Measurements from ENCODE around the gene STAT6.
"Not testable (repeated sequence)": the region's sequence is repeated elsewhere in the genome, so short reads cannot be mapped to it uniquely, and the experiment has no call there.

Gene STAT6

DNA sequence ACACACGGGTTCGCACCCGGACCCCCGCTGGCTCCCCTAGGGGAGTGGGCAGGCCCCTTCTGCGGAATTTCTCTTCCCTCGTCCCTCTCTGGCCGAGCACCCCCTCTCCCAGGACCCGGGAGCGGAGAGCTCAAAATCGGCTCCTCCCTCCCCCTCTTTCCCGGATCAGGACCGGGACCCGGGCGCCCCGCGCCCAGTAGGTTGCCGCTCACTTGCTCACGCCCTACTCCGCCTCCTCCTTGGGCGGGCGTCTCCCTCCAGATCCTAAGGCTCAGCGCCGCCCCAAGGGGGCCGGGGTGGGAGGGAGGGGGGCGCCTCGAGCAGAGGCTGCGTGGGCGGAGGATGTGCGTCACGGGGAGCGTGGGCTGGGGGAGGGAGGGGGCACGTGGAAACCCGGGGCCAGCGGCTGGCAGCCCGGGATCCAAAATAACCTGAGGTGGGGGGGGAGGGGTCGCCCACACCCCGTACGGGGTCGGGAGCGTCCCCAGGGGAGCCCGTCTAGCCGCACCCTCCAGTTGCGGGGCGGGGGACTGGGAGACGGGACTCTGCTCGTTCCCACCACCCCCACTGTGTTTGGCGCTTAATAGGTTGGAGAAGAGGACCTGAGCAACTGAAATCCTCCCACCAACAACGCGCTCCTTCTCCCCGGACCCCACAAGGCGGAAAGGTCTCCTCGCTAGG is 24.0 kb downstream of the STAT6 start:
- DNase-seq: peak; percentile 93

DNA sequence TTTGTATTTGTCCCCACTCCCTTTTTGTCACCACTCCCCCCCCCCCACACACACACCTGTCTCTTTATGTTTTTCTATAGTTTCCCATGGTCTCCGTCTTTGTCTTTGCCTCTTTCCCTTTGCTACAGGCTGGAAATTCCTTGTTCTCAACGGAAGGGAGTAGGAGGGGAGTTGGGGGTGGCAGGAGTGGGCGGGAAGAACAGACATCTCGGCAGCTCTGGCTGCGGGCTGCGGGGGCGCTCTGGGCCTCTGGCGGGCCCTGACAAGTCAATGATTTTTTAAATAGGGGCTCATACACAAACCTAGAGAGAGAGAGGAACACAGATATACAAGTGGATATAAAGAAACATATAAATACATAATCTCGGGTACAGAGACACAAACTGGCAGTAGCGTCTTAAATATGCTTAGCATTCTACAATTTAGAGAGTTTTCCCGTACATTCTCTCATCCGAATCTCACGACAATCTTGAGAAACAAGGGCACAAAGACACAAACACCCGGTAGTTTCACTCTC is 24.6 kb downstream of the STAT6 start:
- DNase-seq: peak; percentile 81

DNA sequence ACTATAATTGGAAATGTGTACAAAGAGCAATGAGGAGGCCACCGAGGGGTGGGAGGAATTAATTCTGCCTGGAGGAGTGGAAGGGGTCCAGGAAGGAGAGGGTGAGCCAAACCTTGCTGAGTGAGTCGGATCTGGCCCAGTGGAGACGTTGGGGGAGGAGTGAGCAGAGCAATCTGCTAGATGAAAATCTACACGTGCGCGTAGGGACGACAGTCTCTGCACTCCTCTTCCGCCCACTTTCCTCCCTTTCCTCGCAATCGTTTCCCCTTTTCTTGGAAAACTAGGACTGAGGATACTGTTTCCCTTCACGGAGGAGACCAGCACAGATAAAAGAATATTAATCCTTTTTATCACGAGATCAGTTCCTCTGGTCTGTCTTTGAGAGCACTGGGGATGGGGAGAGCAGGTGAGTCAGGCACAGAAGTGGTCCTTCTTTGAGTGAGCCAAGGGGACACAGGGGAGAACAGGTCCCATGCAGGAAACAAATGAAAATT is 25.1 kb downstream of the STAT6 start:
- peak; percentile 53 for DNase-seq

DNA sequence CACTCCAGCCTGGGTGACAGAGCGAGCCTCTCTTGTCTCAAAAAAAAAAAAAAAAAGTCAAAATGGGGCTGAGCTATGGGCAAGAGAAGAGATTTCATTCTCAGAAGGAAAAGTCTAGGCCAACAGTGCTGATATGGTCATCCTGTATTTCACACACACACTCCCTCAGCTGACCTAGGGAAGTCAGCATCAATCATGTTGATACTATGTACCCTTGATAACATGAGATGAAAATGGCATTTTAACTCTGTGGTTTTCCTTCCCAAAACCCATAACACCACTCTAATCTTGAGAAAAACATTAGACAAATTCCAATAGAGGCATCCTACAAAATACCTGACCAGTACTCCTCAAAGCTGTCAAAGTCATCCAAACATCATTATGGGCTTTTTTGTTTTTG is 30.3 kb downstream of the STAT6 start:
- no peak for DNase-seq

DNA sequence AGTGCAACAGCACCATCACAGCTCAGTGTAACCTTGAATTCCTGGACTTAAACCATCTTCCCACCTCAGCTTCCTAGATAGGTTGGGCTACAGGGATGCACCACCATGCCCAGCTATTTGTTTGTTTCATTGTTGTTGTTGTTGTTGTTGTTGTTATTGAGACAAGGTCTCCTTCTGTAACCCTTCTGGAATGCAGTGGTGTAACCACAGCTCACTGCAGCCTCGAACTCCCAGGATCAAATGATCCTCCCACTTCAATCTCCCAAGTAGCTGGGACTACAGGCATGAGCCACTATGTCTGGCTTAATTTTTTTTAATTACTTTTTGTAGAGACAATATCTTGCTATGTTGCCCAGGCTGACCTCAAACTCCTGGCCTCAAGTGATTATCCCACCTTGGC is 31.3 kb downstream of the STAT6 start:
- DNase-seq: no peak

DNA sequence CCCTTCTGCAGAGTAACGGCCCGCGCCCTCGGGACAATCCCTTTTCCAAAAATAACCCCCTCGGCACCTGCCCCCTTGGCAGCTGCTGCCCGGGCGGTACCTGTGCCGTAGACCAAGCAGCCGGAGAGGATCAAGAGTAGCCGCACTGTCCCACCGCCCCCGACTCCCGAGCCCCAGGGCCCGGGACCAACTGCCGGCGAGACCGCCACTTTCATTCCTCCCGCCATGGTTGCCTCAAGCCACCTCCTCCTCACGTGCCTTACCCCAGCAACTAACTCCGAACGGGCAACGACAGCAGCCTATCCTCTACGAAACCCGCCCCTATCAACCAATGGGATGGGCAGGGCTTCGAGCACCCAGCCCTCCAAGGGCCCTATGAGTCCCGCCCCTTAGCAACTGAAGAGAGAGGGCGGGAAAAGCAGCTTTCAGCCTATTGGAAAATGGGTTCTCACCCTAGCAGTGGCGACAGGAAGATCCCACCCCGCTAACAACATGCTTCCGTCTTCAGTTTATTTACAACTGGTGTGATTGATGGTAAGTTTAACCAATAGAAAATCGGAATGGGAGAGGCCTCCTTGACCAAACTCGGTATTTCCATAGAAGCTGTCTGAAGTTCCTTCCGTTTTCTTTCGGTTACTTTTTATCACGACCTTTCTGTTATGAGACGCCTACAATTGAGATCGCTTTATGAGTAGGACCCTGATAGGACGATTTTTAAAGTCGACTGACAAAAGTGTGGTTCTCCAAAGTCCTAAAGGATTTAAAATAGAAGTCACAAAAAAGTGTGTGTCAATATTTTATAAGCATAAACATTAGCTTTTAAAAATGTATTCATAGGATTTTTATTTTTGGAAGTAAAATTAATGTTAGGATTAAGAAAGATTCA is 32.4 kb downstream of the STAT6 start, which contains the start of gene NEMP1:
Gene NEMP1 (minus strand): TSS at position 273 of the 886 bp plus-strand sequence. CDS start 46 bp downstream, at position 227.
- DNase-seq: peak; percentile 100

DNA sequence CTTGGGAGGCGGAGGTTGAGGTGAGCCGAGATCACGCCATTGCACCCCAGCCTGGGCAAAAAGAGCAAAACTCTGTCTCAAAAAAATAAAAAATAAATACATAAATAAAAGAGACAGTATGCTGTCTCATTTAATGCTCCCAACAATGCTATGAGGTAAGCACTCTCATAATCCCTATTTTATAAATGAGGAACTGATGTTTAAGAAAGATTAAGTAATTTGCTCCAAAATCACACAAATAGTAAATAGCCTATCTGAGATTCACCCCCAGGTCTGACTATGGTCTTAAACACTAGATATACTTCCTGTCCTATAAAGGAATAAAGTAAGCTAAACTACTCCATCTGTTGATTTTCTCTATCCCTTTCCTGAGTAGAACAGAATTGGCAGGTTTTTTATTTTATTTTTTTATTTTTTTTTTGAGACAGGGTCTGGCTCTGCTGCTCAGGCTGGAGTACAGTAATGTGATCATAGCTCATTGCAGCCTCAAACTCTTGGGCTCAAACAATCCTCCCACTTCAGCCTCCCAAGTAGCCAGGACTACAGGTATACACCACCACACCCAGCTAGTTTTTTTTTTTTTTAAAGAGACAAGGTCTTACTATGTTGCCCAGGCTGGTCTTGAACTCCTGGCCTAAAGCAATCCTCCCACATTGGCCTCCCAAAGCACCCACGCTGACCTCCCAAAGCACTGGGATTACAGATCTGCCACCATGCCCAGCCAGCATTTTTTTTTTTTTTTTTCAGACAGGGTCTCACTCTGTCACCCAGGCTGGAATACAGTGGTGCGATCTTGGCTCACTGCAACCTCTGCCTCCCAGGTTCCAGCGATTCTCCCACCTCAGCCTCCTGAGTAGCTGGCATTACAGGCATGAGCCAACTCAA is 37.4 kb downstream of the STAT6 start:
- DNase-seq: not testable (repeated sequence)

DNA sequence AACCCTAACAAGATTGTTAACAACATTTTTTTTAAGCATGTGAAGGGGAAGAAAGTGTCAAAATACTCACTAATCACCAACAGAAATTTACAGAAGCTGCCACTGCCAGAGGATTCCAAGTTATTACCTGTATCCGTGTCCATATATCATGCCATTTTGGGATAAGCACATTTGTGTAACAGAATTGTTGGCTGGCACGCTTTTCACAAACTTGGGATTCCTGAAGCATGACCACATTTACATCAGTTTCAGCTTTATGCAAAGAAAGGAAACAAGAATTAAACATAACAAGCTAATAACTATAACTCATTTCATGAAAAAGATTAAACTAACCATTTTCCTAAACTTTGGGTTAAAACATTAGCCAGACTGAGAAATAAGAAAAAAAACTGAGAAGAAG is 38.5 kb downstream of the STAT6 start:
- peak; percentile 54 for DNase-seq

DNA sequence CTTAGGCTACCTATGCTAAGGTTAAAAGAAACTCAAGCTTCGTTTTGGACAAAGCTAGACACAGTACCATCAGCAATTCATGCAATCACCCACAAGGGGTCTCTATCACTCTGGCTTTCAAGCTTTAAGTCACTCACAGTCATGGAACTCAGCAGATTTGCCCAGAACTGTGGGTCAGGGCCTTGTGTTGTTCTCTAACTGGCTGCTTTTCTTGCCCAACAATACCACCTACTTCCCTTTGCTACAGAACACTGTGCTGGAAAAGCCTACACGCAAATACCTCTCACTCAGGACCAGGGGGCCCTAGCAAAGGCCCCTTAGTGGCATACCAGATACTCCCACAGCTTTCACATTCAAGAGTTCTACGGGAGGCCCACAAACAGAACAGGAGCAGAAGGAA is 41.6 kb downstream of the STAT6 start:
- peak; percentile 79 for DNase-seq

DNA sequence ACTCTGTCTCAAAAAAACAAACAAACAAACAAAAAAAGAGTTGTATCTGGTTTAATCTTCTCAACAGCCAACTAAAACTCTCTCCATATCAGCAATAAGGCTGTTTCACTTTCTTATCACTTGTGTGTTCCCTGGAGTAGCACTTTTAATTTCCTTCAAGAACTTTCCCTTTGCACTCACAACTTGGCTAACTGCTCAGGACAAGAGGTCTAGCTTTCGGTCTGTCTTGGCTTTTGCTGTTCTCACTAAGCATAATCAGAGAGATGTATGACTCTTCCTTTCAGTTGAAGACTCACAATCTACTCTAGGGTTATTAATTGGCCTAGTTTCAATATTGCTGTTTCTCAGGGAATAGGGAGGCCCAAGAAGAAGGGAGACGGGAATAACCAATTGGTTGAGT is 44.9 kb downstream of the STAT6 start:
- DNase-seq: no peak

DNA sequence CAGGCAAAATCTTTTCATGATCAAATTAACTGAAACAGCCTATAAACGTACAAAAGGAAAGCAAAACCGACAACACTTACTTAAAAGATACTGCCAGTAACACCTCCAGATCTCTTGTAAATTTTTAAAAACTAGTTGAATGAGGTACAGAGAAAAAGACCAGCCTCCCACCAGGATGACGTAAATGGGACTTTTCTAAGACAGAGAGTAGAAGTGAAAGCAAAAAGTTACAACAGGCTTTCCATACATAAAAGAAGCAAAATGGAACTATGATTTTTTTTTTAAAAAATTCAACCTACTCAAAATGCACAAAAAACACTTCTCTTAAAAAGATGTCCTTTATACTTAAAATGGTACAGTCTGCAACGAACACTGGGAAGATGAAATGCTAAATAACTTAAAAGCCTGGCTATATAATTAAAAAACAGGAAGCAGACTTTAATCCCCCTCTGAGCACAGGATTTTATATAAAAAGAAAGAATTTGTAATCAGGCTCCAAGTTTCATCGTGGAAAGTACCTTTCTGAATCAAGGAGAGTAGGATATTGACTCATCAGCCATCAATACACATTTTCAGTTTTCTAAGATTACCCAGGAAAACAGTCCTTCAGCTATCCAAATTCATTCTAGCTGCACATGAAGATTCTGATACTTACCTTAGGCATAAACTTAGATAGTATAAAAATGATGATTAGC is 47.0 kb downstream of the STAT6 start:
- DNase-seq: no peak

DNA sequence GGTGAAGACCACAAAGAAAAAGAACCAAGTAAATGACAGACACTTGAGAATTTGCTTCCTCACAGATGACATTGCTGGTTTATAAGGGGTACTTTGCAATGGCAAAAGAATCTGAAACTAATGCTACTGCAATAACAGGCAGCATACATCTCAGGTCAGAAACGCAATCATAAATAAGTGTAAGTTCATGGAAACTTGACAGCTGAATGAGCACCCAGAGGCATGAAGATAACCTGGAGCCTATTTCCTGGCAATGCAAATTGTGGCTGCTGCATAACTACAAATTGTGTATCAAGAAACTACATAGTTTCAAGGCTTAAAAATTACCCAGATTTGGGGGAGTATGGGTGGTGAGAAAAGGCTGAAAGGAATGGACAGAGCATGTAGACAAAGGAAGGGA is 52.7 kb downstream of the STAT6 start:
- DNase-seq: no peak

DNA sequence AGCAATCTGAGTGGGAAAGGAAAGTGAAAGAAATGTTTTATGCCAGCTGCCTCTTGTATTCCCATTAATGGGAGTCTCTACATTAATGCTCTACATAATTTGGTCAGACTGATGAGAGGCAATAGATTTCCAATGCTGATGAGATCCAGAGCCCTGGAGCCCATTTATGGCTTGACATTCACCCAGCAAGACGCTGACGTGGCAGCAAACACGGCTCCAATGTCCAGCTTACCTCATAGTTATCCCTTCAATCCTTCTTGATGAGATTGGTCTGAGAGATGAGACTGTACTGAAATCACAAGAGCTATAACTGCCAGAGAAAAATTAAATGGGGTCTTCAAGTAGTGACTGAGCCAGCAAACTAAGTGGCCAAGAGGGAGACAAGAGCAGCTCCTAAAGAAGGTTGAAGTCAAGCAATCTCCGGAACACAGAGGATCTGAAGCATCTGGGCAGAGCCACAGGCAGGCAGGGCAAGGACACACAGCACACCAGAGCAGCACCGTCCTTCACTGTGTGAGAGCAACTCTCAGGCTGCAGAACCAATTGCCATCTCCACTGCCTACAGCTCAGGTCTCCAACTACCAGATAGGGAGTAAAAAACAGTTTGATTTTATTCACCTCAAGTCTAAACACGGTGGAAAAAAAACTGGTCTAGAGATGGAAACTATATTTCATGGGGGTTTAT is 54.0 kb downstream of the STAT6 start:
- no peak for DNase-seq

DNA sequence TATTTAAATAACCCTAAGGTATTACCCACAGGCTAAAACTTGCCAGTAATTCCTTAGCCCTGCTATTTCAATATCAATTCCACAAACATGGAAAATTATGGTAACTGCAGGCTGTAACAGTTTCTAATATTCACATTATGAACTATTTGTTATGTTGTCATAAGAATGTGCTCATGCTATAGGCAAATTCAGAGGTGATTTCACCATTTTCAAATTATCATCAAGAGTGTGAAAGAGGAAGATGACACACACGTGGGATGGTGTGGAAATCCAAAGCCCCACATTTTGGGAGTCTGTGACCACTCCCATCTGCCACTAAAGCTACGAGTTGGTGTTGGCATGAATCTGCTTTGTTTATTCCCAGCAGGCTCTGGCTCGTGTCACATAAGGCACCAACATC is 55.3 kb downstream of the STAT6 start:
- DNase-seq: no peak

DNA sequence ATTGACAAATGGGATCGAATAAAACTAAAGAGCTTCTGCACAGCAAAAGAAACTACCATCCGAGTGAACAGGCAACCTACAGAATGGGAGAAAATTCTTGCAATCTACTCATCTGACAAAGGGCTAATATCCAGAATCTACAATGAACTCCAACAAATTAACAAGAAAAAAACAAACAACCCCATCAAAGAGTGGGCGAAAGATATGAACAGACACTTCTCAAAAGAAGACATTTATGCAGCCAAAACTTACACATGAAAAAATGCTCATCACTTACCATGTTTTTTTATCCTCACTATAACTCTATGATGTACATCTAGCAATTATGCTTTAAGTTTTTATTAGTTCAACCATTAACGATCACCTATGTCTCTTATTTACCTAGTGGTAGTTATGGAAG is 57.3 kb downstream of the STAT6 start:
- not testable (repeated sequence) for DNase-seq

DNA sequence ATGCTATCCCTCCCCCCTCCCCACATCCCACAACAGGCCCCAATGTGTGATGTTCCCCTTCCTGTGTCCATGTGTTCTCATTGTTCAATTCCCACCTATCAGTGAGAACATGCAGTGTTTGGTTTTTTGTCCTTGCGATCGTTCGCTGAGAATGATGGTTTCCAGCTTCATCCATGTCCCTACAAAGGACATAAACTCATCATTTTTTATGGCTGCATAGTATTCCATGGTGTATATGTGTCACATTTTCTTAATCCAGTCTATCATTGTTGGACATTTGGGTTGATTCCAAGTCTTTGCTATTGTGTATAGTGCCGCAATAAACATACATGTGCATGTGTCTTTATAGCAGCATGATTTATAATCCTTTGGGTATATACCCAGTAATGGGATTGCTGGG is 58.0 kb downstream of the STAT6 start:
- not testable (repeated sequence) for DNase-seq

DNA sequence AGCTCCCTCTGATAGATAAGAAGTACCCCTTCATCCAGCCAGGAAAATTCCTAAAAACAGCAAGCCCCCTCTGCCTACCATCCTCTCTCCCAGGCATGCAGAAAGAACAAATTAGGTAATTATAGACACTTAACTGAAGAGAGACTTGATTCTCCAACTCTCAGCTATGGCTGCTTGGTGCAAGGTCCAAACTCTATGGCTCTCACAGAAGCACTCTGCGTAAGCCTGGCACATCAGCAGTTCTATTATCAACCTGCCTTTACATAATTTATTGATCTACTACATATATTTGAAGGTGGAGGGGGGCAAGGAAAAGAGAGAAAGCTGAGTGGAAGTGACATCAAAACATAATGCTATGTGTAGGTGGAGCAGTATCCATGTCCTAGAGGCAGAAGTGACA is 60.2 kb downstream of the STAT6 start:
- DNase-seq: no peak

DNA sequence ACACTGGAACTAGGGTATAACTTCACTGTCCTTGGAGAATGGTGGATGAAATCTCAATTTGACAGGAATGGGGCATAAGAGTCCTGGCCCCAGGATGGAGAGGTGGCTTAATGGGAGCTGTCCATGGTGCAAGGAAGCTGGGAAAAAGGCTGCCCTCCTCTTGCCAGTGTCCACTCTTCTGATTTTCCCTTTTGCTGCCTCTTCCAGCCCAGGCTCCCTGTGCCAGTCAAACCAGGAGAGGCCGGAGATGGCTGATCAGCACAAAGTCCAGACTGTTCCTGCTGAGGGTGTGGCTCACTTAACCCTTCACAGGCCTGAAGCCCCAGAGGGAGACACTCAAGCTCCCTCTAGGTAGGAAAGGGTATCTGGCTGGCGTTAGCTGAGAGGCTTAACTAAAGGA is 61.3 kb downstream of the STAT6 start, which contains the start of gene MYO1A:
Gene MYO1A (minus strand): TSS at position 240 of the 400 bp plus-strand sequence. CDS start 1,806 bp downstream, outside the sequence.
- DNase-seq: peak; percentile 20

DNA sequence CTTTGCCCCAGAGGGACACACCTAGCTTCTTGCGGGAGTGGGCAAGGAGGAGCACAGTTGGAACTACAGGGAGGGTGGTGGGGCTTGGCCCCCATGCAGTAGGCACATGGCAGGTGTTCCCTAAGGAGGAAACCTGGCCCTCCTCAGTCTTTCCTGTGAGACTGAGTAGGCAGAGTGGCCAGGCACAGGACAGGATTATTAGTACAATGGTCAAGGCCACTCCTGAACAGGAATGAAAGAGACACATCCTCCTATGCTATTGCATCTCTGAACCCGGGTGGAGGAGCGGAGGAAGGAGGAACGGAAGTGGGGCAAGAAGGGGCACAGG is 62.1 kb downstream of the STAT6 start:
- no peak for DNase-seq

DNA sequence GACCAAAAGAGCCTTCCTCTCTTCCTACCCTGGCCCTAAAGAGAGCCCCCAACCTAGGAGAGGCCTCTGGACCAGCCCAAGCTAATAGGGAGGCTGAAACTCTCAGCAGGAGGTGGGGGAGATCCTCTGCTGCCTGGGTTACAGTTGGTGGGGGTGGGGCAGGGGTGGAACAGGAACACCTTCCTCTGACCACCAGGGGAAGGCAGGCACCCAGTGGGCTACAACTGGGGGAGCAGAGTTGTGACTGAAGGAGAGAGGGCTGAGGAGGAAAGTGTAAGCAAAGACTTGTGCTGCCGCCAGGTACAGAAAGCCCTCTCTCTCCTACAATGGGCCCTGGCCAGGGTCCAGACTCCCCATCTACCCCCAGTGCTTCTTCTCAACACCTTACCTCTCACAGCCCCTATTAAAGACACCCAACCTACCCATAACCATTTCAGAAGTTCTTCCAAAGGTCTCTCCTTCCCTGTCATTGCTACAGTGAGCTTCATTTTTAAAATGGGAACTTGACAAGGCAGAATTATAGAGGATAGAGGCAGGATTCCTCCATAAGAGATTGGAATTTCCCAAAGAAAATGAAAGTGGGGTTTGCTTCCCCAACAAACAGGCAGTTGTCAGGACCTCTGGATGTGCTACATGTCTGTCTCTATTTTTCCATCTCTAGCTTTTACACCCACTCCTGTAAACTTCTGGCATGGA is 62.6 kb downstream of the STAT6 start:
- DNase-seq: no peak

DNA sequence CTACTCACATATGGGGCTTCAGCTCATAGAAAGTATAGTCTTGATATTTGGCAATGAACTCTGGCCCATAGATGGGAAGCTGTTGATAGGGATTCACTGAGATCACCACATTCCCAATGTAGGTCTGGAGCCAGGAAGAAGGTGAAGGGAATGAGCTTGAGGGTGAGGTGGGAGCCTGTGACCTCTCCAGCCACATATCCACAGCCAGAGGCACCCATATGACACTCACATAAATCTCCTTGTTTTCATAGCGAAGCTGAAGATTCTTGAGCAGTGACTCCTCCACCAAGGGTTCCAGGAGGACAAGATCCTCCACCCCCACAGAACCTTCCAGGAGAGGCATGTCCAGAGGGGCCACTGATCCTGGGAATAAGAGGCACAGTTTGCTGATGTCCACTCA is 63.2 kb downstream of the STAT6 start:
- peak; percentile 89 for DNase-seq
